Upper lobe of right lung (tissue), 1 donor: Measurements from ENCODE around the gene GOLGA2. TPM values are rescaled to one million over a fixed set of nuclear protein-coding genes. Genes with fewer than 3 reads are reported as not detected.

Experiments used
- ATAC-seq: fragments of 200-7000 bp; cut with Tn5 transposase; one replicate; pipeline ENCODE4 v1.9.1; 2020; ENCODE audit warnings: mild to moderate bottlenecking, moderate library complexity
- DNase-seq: peaks from one replicate; pipeline ENCODE4 v3.0.0-alpha.2; 2020
- H3K27ac ChIP-seq: fragments of 200-600 bp; one replicate; pipeline ENCODE4 v1.8.0; 2022
- H3K27me3 ChIP-seq: fragments of 200-600 bp; one replicate; pipeline ENCODE4 v1.8.0; 2022; ENCODE audit warnings: mild to moderate bottlenecking
- H3K36me3 ChIP-seq: fragments of 200-600 bp; one replicate; pipeline ENCODE4 v1.8.0; 2022
- H3K4me1 ChIP-seq: fragments of 200-600 bp; one replicate; pipeline ENCODE4 v1.8.0; 2022
- H3K4me3 ChIP-seq: fragments of 200-600 bp; one replicate; pipeline ENCODE4 v1.8.0; 2022; ENCODE audit warnings: mild to moderate bottlenecking
- H3K9me3 ChIP-seq: fragments of 200-600 bp; one replicate; pipeline ENCODE4 v1.8.0; 2022
- intact Hi-C: fragments of 100-400 bp; cut with DNase I; formaldehyde crosslinking; loops from one replicate; pipeline ENCODE4 v1.11.0; 2022
- total RNA-seq: library from RNA; stranded (reverse); fragmentation: NEBNext Ultra II Directional; extraction: Animal tissue kit (Norgen Biotek cat#: 25700); gene quantifications from one replicate; pipeline ENCODE4 v1.2.1, GENCODE V29; 2021
- TF ChIP-seq, protein P1 (sequence below): fragments of 200-600 bp; IDR thresholded peaks from one replicate; pipeline ENCODE4 v1.8.0; 2022; ENCODE audit warnings: antibody characterized with exemption
- donor health status: DM: no; HTN: yes; CAD: no; lungs with severe emphysema.

Gene GOLGA2
- total RNA-seq, 1 donor from 2014 or later: 88.7 TPM

DNA sequence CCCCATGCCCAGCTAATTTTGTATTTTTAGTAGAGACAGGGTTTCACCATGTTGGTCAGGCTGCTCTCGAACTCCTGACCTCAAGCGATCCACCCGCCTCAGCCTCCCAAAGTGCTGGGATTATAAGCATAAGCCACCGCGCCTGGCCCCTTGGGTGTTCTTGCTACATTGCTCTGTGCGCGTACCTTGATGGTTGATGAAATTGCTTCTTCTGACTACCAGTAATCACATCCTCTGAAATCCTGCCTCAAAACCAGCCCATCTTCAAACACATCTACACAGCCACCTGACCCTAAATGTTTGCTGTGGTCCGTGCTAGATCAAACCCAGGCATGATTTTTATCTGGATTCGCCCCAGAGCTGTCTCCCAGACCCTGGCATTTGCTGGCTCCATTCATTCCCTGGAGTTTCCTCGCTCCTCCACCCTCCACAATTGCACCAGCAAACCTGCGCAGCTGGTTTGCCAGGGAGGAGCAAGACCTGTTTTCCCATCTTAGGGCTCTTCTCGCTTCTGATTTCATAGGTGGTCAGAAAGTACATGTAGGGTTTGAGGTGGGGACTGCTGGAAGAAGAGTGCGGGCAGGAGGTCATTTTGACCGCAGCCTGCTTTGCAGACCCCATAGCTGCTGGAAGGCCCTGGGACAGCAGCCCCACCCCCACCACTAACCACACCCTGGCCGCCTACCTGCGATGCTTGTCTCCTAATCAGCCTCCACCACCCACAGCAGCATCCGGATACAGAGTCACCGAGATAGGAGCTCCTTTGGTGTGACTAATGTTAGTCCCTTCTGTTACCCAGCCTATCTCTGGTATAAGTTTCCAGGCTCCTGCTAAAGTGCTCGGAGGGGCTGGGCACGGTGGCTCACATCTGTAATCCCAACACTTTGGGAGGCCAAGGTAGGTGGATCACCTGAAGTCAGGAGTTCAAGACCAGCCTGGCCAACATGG is 23.0 kb upstream of the GOLGA2 start:
- TF ChIP-seq, protein P1, sequence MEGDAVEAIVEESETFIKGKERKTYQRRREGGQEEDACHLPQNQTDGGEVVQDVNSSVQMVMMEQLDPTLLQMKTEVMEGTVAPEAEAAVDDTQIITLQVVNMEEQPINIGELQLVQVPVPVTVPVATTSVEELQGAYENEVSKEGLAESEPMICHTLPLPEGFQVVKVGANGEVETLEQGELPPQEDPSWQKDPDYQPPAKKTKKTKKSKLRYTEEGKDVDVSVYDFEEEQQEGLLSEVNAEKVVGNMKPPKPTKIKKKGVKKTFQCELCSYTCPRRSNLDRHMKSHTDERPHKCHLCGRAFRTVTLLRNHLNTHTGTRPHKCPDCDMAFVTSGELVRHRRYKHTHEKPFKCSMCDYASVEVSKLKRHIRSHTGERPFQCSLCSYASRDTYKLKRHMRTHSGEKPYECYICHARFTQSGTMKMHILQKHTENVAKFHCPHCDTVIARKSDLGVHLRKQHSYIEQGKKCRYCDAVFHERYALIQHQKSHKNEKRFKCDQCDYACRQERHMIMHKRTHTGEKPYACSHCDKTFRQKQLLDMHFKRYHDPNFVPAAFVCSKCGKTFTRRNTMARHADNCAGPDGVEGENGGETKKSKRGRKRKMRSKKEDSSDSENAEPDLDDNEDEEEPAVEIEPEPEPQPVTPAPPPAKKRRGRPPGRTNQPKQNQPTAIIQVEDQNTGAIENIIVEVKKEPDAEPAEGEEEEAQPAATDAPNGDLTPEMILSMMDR: no peak
- no peaks in the 10 kb centered on the region for H3K36me3 ChIP-seq
- H3K4me3 ChIP-seq: no peak overlapping the region
- DNase-seq: no peak
- H3K4me1 ChIP-seq: peaks cover 6% of the 10 kb centered on the region
- ATAC-seq: no peak
- no peak overlapping the region for H3K27ac ChIP-seq
- intact Hi-C loops: loop anchor here (10.0 kb wide), 1 partner anchor 46 kb away; the partner anchor contains the start of gene SLC27A4
- H3K27me3 ChIP-seq: no peaks in the 10 kb centered on the region
- H3K9me3 ChIP-seq: no peaks in the 10 kb centered on the region

DNA sequence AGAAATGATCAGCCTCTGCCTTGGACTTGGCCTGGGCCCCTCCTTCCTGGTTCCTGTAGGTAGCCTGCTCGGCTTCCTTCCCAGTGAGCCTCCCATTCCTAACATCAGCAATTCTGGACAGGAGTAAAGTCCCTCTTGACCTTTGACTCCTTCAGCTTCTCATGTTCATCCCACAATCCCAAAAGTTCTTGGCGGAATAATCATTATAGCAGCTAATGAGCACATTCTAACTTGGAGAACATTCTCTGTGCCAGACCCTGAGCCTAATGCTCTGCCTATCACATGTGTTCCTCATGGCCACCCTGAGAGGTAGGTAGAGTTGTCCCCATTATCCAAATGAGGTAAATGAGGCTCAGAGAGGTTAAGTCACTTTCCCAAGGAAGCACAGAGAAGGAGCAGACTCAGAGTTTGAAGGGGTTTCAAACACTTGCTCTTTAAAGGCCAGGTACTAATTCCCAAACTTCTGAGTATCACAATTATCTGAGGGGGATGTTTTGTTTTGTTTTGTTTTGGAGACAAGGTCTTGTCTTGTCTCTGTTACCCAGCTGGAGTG is 21.5 kb upstream of the GOLGA2 start:
- Histone ChIP-seq H3K4me3 (no peak overlapping the region), H3K9me3 (no peaks in the 10 kb centered on the region), H3K27me3 (no peaks in the 10 kb centered on the region), H3K36me3 (no peaks in the 10 kb centered on the region), H3K4me1 (peaks cover 6% of the 10 kb centered on the region), H3K27ac (no peak overlapping the region)
- ATAC-seq (no peak), DNase-seq (no peak)
- intact Hi-C loops: loop anchor here (10.0 kb wide), 1 partner anchor 48 kb away; the partner anchor contains the start of gene SLC27A4
- TF ChIP-seq, protein P1: no peak

DNA sequence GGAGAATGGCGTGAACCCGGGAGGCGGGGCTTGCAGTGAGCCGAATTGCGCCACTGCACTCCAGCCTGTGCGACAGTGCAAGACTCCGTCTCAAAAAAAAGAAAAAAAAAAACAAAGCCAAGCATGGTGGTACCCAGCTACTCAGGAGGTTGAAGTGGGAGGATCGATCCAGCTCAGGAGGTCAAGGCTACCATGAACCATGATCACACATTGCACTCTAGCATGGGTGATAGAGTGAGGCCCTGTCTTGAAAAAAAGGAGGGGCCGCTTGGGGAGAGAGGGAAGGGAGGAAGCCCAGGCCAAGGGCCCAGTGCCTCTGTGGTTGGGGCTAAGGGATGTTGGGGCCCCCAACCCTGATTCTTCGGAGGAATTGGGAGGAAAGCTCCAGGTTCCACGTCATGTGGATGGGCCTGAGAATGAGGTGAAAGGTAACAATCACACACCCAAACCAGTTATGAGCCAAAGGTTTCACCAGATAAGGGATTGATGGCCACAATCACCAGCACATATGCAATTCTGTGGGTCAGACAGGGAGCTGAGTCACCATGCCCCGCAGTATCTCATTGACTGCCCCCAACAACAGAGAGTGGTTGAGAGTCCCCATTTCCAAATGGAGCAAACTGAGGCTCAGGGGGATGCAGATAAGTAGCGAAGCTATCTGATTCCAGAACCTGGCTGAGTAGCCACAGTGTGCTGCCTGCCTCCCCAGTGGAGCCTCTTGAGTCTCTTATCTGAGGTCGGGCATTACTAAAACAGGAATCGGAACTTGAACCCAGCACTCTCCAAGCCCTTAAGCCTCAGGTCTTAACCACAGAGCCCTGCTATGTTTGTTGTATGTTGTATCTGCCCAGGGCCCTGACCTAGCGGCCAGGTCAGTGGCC is 20.8 kb upstream of the GOLGA2 start:
- Histone ChIP-seq H3K9me3 (no peaks in the 10 kb centered on the region), H3K4me1 (peaks cover 6% of the 10 kb centered on the region), H3K4me3 (no peak overlapping the region), H3K27me3 (no peaks in the 10 kb centered on the region), H3K27ac (no peak overlapping the region), H3K36me3 (no peaks in the 10 kb centered on the region)
- TF ChIP-seq, protein P1: no peak
- DNase-seq (no peak), ATAC-seq (no peak)
- intact Hi-C loops: loop anchor here (10.0 kb wide), 1 partner anchor 48 kb away; the partner anchor contains the start of gene SLC27A4

DNA sequence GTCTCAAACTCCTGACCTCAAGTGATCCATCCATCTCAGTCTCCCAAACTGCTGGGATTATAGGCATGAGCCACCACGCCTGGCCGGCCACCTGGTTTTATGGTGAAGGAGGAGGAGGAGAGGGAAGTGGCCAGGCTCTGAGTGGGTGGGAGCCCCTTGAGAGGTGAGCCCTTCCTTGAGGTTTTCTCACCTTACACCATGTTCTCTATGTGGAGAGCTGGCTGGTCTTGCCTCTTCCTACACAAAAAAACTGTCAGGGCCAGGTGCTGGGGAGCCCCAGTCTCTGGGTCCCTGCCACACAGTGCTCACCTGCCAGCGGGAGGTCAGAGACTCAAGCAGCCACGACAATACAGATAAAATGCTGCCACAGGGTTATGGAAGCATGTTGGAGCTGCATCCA is 18.3 kb upstream of the GOLGA2 start:
- ATAC-seq: no peak
- intact Hi-C loops: loop anchor here (10.0 kb wide), 1 partner anchor 51 kb away; the partner anchor contains the start of gene SLC27A4
- H3K27me3 ChIP-seq: no peaks in the 10 kb centered on the region

More for the DNA sequence above, 18.3 kb upstream of the GOLGA2 start:
- H3K4me3 ChIP-seq: no peak overlapping the region
- TF ChIP-seq, protein P1: no peak
- H3K9me3 ChIP-seq: no peaks in the 10 kb centered on the region
- no peak overlapping the region for H3K27ac ChIP-seq
- H3K36me3 ChIP-seq: no peaks in the 10 kb centered on the region
- H3K4me1 ChIP-seq: peaks cover 6% of the 10 kb centered on the region
- DNase-seq: no peak
